GM12891 (cell line): ENCODE data around the gene KRT31.

Source experiments
- POLR2A ChIP-seq: IDR thresholded peaks from 2 replicates; pipeline ENCODE4 v1.6.1; 2011; ENCODE audit warnings: low read depth, low read length, control low read depth
- POLR2AphosphoS5 ChIP-seq: IDR thresholded peaks from 2 replicates; pipeline ENCODE4 v1.6.1; 2011; ENCODE audit warnings: low read depth, low read length, control low read depth
- SPI1 ChIP-seq: IDR thresholded peaks from 2 replicates; pipeline ENCODE4 v1.6.1; 2011; ENCODE audit warnings: low read depth, low read length, control low read depth
- TAF1 ChIP-seq: IDR thresholded peaks from 2 replicates; pipeline ENCODE4 v1.6.1; 2011; ENCODE audit warnings: low read depth, low read length, control low read depth

GRCh38 chr17:41396996-41397660 is at the start of gene KRT31:
- TF ChIP-seq POLR2A (no peak), POLR2AphosphoS5 (no peak), SPI1 (no peak), TAF1 (no peak)
